Effector CD8-positive, alpha-beta T cell (primary cell): ENCODE data around the gene GNAQ.

ENCODE experiments used
- DNase-seq: peaks from one replicate; lab custom pipeline; 2025; lab: John Stamatoyannopoulos, UW

The GNAQ gene

DNA sequence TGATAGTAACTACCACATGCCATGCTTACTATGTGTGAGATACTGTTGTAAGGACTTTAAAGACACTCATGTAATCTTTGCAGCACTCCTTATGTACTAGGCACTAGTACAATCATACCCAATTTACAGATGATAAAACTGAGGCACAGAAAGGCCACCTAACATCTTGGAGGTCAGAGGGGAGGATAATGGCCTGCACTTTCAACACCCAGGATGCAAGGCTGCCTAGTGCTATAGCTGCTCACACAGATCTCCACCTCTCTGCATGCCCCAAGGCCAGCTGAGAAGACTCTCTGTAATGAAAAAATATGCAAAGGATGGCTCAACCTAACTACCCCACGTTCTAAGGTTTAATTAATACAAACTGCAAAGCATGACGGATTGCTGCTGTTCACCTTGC is 57.2 kb downstream of the GNAQ start:
- no peak for DNase-seq

GRCh38 chr9:77969083-77969482 is 62.5 kb downstream of the GNAQ start:
- no peak for DNase-seq

GRCh38 chr9:77968506-77968905 is 63.1 kb downstream of the GNAQ start:
- DNase-seq, result no peak

DNA sequence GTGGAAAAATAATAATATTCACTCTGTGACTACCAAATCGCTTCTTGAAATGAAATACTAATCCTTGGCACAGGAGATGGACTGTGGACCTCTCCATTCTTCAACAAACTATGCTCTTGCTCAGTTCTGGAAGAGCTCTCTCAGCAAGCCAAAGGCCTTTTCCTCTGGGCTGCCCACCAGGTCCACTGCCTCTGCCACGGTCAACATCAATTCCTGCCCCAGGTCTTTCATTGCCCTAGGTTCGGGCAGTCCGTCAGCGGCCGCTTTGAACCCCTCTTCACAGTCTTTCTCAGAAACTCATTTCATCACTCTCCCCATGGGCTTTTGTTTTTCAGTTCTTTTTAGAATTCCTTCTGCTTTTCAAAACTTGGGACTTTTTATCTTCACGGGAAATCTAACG is 64.9 kb downstream of the GNAQ start:
- no peak for DNase-seq

DNA sequence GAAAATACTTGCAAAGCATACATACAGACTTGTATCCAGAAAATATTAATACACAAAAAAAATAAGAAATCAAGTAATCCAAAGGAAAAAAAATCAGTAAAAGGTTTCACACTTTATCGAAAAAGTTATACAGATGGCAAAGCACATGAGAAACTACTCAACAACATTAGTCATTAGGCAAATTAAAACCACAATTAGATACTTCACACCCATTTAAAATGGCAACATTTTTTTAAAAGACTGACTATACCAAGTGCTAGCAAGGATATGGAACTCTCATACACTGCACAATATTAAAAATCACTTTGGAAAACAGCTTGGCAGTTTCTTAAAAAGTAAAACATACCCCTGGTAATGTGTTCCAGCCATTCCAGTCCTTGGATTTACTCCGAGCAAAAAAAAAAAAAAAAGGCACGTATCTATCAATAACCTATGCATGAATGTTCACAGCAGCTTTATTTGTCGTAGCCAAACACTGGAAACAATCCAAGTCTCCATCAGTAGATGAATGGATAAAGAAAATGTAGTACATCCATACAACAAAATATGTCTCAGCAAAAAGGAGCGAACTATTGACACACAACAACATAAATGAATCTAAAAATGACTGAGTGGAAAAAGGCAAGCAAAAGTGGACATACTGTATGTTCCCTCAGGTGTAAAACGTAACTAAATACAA is 66.0 kb downstream of the GNAQ start:
- no peak for DNase-seq

DNA sequence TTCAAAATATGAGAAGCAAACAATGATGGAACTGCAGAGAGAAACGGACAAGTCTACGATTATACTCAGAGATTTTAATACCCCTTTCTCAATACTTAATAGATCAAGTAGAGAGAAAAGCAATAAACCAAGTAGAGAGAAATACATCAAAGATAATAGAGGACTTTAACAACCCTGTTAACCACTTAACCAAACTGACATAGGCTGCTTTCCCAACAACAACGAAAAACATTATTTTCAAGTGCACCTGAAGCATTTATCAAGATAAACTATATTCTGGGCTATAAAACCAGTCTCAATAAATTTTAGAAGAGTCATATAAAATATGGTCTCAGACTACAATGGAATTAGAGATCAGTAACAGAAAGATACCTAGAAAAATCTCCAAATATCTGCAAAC is 67.4 kb downstream of the GNAQ start:
- DNase-seq, result no peak

DNA sequence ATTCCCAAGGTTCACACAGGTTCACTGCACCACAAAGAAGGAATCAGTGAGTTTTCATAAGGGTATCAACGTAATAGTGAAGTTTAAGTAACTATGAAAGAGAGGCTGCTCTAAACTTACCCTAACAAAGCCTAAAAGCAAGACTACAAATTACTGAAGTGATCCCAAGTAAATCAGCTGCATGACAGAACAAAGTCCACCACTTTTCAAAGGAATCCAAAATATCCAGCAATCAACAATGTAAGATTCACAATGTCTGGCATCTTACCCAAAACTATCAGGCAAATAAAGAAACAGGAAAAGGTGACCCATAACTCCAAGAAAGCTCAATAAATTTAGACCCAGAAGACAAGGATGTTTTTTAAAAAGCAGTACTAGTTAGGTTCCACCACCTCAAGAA is 70.1 kb downstream of the GNAQ start:
- no peak for DNase-seq

DNA sequence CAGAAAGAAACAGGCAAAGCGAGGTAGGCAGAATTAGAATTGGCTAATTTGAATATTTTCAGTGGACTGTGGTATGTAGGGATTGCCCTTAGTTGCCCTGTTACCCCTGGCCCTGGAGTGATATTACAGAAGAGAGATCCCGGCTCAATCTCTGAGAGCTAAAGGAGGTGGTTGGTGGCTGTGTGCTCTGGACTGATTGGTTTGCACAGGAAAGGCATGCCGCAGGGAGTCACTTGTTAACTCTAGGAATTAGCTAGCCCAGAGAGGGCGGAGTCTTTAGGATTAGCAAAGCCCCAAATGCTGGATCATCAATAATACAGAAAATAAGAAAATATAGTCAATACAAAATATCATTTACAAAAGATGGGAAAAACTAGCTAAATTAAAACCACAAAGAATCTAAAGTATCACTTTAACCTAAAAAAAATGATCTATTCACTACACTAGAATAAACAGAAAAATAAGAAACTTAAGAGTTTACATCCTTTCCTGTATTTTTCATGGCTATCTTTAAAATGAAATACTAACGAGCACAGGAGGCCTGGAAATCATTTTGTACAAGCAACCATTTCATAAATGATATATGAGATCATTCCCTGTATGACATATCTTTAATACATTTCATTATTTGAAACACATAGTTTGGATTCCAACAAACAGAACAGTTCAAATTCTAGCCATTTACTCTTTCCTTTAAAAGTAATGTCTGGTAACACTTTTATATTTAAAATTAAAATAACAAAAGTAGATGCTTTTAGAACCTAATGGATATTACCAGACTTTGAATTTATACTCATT is 71.1 kb downstream of the GNAQ start:
- no peak for DNase-seq

DNA sequence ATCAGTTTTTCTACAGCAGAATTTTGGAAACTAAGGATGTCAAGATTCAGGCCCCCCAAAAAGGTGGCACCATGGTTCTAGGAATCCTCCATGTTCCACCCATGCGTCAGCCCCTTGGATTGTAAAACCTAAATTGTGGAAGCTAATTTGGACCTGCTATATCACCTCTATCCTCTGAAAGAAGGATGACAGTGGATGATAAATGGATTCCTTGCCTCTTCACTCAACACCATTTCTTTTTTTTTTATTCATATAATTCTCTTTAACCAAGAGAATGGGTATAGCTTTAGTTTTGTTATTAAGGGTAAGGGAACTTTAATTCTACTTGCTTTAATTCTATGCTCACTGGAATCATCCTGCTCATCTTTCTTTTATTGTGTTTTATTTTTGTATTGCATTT is 71.8 kb downstream of the GNAQ start:
- no peak for DNase-seq

- no peak for DNase-seq
Measured at GRCh38 chr9:77957652-77958051, 74.0 kb downstream of the GNAQ start.

DNA sequence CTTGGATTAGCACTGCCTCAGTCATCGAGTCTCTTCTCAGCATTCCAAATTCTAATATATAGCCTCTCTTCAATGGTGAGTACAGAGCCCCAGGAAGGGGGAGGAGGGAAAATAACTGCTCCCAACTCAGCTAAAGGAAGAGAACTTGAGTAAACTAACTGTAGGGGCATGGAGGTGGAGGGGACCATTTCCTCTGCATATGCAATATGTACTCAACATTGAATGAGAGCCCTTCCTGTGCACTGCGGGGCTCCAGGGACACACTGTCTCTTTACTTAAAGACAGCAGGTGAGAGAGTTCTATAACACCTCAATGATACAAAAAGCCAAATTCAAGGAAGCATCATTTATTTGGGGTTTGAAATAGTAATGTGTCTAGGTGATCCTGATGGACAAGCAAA is 75.1 kb downstream of the GNAQ start:
- DNase-seq, result no peak

GRCh38 chr9:77954666-77955015 is 77.0 kb downstream of the GNAQ start:
- no peak for DNase-seq

DNA sequence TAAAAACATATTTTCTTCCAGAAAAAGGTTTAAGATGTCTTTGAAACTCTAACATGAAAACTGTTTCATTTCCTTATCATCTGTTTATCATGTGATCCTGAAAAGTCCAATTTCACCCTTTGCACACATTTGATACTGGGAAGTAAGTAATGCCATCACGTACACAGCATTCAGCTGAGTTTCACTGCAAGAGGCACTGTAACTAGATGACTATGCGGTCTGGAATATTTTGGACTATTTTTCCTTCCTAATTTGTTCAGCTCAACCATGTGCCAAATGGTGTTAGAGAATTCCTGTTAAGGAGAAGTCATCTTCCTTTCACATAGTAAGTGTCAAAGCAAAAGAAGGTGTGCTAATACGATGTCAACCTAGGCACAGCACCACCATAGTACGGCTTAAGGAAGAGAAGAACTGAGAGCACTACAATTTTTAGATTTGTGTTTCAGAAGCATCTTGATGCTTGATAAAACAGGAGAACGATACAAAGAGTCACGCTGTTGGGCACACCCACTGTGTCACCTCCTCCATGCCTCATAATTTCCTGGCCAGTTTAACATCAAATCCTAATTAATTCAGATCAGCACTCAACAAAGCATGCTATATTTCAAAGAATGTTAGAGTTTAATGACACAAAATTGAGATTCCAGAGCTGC is 77.5 kb downstream of the GNAQ start:
- DNase-seq, result no peak

- DNase-seq, result no peak
Measured at GRCh38 chr9:77953590-77953989, 78.0 kb downstream of the GNAQ start.

DNA sequence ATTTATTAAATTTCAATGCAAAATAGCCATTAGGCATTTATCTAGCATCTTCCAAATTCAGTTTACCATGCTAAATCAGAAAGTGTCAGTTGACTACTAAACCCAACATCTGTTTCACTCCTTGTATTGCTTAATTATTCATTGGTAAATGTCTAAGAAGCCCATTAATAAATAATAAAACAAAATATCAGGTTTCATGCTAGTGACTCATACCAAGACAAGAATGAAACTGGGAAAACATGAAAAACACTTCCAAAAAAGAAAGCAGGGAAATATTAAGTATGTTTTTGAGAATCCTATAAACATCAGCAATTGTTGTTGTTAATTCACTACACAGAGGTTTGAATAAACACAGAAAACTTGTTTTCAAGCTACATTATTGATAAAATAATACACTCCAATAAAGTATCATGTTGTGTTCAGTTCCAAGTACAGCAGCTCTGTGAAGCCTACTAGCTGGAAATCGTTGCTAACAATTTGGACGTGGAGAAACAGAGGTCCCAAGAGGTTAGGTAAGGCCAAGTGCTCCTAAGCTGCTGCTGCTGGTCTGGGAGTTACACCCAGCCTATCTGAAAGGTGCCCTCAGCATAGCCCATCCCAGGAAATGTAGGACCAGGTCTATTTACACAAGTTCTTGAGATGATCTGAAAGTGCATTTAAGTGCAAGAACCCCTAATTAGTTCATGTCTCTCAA is 78.8 kb downstream of the GNAQ start:
- DNase-seq, result no peak

DNA sequence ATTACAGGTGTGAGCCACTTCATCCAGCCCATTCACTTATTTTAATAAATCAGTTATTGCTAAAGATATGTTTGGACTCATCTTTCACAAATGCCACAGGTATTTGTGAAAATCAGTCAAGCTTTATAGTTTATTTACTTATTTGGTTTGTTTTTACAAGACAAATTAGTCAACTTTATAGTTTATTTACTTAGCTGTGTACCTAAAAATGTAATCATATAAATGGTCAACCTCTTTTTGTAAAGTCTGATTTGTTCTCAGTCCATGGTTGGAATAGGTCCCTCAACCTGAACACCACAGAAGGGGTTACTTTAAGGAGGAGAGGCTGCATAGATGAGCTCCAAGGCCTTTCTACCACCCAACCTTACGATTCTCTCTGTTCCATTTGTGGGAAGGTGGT is 80.2 kb downstream of the GNAQ start:
- no peak for DNase-seq

DNA sequence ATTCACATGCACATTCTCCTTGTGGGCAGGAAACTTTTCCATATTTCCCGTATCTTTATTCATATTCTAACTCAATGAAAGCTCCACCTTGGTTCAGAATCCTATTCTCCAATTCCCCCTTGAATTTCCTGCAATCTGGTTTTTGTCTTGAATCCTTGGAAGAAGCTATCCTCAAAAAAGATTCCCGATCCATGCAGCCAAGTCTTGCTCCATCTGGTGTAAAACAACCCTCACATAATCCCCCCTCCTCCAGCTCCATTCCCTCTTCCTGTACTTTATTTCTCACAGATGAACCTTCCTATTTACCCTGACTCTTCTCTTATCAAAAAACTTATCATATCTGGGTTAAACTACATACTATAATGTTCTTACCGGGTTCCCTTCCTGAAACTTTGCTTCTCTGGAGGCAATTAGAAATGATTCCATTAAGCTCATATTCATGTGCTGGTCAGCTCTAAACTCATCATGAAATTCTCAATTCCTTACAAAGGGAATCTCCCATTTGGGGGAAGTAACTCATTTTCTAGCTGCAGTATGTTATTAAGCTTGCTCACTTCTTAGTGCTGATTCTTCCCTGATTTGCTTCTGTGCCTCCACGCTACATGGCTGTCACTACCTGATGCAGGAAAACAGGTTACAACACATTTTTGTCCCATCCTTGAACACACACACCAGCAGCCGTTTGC is 81.7 kb downstream of the GNAQ start:
- DNase-seq, result no peak

DNA sequence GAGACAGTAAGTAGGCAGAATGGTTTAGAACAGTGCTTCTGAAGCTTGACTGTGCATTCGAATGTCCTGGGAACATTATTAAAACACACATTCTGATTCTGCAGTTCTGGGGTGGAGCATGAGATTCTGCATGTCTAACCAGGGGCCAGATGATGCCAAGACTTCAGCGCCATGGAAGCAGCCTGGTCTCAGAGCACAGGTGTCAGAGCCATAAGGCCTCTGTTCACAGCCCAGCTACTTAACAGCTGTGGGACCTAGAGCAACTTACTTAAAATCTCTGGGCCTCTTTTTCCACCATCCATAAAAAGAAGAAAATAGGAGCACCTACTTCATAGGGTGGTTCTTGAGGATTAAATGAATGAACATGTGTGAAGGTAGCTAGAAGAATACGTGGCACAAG is 84.0 kb downstream of the GNAQ start:
- no peak for DNase-seq

GRCh38 chr9:77946969-77947620 is 84.5 kb downstream of the GNAQ start:
- no peak for DNase-seq

- no peak for DNase-seq
Measured at GRCh38 chr9:77946296-77946695, 85.3 kb downstream of the GNAQ start.

GRCh38 chr9:77945798-77946197 is 85.8 kb downstream of the GNAQ start:
- DNase-seq, result no peak
